HG03060 (cell line): Measurements from ENCODE around the gene PNP.

Experiments used
- ATAC-seq: cut with Tn5 transposase; IDR thresholded peaks from one replicate; pipeline ENCODE4 v1.9.1; 2021; ENCODE audit warnings: low read depth, moderate number of reproducible peaks; ENCODE audit not compliant: unreplicated experiment

PNP gene

GRCh38 chr14:20454516-20455354 lies 14.5 kb upstream of the PNP start, which contains the start of the genes APEX1 and OSGEP:
Gene APEX1, plus strand, starts transcription at chr14:20455226. Its CDS starts 420 bp downstream, at chr14:20455646.
Gene OSGEP, minus strand, starts transcription at chr14:20454812. Its CDS starts 129 bp downstream, at chr14:20454683.
- ATAC-seq = peak; percentile 83

GRCh38 chr14:20455355-20456300 lies 13.6 kb upstream of the PNP start:
- ATAC-seq = peak; percentile 35

GRCh38 chr14:20456971-20457370 lies 12.2 kb upstream of the PNP start:
- ATAC-seq = no peak

GRCh38 chr14:20458031-20458789 lies 11.0 kb upstream of the PNP start:
- no peak for ATAC-seq

GRCh38 chr14:20460458-20461224 lies 8.6 kb upstream of the PNP start:
- no peak for ATAC-seq

- peak; percentile 93 for ATAC-seq
These were observed 7.7 kb upstream of the PNP start, which contains the start of gene PIP4P1 for GRCh38 chr14:20461225-20462141. Gene PIP4P1, minus strand, starts transcription at chr14:20461434. Its CDS starts 109 bp downstream, at chr14:20461325.

GRCh38 chr14:20468764-20469241 lies 403 bp upstream of the PNP start:
- no peak for ATAC-seq

- ATAC-seq = peak; percentile 16
These were observed 840 bp downstream of the PNP start for GRCh38 chr14:20469890-20470602.

GRCh38 chr14:20470603-20470901 lies 1.3 kb downstream of the PNP start:
- ATAC-seq = no peak

- no peak for ATAC-seq
These were observed 3.4 kb downstream of the PNP start for GRCh38 chr14:20472536-20473169.

- no peak for ATAC-seq
These were observed 7.6 kb downstream of the PNP start for GRCh38 chr14:20476776-20477175.

- ATAC-seq = no peak
These were observed 8.1 kb downstream of the PNP start for GRCh38 chr14:20477211-20477876.

- no peak for ATAC-seq
These were observed 9.7 kb downstream of the PNP start for GRCh38 chr14:20478894-20479293.

GRCh38 chr14:20482382-20482781 lies 13.2 kb downstream of the PNP start:
- ATAC-seq = no peak

GRCh38 chr14:20485900-20486299 lies 16.7 kb downstream of the PNP start:
- ATAC-seq = no peak

GRCh38 chr14:20486684-20487395 lies 17.6 kb downstream of the PNP start:
- no peak for ATAC-seq
